HG03108 (cell line): ENCODE data around the gene RIPOR2.
"Not testable (repeated sequence)": the region's sequence is repeated elsewhere in the genome, so short reads cannot be mapped to it uniquely, and the experiment has no call there.

Experiments used
- ATAC-seq: cut with Tn5 transposase; IDR thresholded peaks from one replicate; pipeline ENCODE4 v1.9.1; 2021; ENCODE audit warnings: moderate library complexity; ENCODE audit not compliant: unreplicated experiment

The RIPOR2 gene

DNA sequence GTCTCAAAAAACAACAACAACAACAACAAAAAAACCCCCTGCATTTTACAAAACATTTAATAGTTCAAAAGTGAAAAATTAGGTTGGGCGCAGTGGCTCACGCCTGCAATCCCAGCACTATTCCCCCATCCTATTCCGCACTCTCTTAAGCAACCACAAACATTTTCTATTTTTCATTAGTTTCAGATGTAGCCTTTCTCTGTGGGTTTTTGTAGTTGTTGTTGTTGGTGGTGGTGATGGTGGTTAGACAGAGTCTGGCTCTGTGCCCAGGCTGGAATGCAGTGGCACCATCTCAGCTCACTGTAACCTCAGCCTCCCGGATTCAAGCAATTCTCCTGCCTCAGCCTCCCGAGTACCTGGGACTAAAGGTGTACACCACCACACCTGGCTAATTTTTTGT lies 167.4 kb downstream of the RIPOR2 start:
- no peak for ATAC-seq

DNA sequence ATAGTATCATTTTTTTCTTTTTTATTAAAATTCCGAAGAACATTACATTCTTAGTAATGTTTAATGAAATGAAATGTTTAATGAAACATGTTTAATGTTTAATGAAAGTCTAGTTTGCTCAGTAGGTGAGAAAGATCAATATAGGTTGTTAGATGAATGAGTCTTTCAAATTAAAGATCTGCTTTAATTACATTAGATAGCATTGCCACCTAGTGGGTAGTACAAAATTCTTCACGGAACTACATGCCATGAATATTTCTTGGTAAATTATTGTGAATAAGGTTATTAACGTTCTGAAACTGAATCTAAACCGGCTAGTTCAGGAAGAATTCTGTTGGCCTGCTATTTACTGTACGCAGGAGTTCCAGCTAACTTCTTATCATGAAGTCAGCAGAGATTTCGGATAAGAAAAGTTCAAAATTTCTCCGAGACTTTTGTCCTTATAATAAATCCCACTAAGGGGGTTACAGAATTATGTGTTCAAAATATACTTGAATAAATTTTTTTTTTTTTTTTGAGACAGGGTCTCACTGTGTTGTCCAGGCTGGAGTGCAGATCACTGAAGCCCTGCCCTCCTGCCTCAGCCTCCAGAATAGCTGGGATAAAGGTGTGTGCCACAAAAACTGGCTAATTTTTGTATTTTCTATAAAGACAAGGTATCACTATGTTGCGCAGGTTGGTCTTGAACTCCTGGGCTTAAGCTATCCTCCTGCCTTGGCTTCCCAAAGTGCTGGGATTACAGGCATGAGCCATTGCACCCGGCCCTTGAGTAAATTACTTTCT lies 168.9 kb downstream of the RIPOR2 start:
- peak; percentile 63 for ATAC-seq

DNA sequence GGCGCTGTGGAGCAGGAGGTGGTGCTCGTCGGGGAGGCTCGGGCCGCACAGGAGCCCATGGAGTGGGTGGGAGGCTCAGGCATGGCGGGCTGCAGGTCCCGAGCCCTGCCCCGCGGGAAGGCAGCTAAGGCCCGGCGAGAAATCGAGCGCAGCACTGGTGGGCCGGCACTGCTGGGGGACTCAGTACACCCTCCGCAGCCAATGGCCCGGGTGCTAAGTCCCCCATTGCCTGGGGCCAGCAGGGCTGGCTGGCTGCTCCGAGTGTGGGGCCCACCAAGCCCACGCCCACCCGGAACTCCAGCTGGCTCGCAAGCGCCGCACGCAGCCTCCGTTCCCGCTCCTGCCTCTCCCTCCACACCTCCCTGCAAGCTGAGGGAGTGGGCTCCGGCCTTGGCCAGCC lies 169.8 kb downstream of the RIPOR2 start:
- not testable (repeated sequence) for ATAC-seq

DNA sequence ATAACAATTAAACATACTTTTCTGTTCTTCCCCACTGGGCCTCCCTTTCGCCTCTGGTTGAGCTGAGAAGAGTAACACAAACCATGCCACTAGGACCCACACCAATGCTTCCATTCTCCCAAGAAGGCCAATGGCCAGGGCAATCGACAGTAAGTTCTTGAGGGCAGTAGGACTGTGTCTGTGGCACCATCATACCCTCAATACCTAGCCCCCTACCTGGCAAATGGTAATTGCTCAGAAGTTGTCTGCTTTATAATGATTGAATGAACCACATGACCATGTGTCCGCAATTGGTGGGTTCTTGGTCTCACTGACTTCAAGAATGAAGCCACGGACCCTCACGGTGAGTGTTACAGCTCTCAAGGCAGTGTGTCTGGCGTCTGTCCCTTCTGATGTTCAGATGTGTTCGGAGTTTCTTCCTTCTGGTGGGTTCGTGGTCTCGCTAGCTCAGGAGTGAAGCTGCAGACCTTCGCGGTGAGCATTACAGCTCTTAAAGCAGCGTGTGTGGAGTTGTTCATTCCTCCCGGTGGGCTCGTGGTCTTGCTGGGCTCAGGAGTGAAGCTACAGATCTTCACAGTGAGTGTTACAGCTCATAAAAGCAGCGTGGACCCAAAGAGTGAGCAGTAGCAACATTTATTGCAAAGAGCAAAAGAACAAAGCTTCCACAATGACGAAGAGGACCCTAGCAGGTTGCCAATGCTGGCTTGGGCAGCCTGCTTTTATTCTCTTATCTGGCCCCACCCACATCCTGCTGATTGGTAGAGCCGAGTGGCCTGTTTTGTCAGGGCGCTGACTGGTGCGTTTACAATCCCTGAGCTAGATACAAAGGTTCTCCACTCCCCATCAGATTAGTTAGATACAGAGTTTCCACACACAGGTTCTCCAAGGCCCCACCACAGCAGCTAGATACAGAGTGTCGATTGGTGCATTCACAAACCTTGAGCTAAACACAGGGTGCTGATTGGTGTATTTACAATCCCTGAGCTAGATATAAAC lies 170.6 kb downstream of the RIPOR2 start:
- not testable (repeated sequence) for ATAC-seq

DNA sequence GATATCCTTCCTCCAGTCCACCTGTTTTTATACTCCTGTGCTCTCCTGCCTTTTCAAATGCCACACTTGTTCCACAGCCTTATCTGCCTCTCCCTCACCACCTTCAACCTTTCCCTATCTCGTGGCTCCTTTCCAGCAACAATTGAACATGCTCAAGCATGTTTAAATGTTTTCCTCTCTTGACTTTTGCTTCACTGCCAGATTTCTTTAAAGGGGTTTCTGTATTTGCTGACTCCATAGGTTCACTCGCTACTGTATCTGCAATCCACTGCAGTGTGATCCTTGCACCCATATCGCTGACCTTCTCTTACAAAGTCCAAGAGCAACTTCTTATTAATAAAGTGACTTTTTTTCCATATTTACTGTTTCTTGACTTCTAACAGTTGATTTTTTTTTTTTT lies 172.2 kb downstream of the RIPOR2 start:
- ATAC-seq: no peak

DNA sequence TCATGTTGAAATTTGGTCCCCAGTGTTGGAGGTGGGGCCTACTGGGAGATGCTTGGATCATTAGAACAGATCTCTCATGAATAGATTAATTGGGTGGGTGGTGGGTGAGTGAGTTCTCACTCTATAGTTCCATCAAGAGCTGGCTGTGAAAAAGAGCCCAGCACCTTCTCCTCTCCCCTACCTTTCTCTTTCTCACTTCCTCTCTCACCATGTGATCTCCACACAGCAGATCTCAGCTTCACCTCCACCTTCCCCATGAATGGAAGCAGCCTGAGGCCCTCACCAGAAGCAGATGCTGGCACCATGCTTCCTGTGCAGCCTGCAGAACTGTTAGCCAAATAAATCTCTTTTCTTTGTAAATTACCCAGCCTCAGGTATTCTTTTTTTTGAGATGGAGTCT lies 173.9 kb downstream of the RIPOR2 start:
- ATAC-seq: no peak

DNA sequence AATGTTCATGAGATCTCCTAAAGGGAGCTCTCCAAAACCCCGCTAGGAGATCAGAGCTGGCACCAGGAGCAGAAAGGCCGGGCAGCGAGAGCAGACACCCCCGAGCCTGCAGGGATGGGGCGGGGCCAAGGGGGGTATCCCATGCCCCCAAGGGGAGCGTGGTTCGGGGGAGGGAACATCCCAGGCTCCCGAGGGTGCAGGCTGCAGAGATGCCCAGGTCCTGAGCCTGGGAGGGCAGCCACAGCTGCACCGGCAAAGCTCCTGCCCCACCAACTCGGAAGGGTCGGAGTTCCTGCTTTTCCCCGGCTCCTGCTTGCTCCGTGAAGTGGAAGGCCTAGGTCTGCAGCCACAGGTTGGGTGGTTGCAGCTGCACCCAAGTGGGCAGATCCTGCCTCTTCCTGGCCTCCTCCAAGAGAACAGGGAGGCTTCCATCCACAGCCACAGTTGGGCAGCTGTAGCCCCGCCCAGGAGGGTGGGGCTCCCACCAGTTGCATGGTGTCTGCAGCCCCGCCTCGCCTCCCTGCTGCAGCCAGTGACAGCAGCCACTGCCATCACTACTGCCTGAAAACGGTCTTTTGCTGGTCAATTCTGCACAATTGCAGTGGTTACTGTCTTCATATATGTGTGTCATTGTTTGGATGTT lies 174.4 kb downstream of the RIPOR2 start:
- no peak for ATAC-seq

DNA sequence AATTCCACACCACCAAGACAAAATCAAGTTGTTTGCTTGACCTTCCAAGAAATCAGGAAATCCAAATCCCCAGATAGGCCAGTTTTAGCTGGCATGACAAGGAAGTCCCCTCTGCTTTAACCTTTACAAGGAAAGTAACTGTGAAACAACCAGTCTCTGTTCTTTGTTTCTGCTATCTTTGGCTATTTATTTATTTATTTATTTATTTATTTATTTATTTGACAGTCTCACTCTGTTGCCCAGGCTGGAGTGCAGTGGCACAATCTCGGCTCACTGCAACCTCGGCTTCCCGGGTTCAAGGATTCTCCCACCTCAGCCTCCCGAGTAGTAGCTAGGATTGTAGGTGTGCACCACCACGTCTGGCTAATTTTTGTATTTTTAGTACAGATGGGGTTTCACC lies 175.6 kb downstream of the RIPOR2 start:
- no peak for ATAC-seq

DNA sequence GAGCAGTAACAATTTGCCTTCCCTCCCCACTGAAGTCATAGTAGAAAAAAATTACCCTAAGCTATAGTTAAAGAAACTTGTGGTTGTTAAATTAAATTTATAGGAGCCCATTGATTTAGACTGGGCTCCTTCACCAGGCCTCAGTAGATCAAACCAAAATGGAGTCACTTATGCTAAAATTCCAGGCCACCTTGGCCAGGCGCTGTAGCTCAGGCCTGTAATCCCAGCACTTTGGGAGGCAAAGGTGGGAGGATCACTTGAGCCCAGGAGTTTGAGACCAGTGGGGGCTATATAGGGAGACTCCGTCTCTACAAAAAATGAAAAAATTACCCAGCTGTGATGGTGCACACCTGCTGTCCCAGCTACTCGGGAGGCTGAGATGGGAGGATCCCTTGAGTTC lies 176.0 kb downstream of the RIPOR2 start:
- ATAC-seq: no peak

DNA sequence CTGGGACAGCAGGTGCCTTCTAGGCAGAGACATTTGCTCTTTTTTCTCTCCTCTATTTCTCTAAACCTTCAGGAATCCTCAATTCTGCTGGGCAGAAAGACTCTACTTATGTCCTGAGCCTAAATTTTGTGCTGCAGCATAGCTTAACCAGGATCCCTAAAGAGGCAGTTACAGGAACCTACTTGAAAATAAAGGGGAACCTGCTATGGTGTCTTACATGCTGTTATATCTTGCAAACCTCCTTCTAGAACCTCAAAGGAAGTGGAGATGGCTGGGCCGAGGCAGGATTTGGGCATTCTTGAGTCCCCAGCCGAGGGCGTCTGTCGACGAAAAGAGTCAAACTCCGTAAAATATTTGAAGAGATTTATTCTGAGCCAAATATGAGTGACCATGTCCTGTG lies 178.1 kb downstream of the RIPOR2 start:
- no peak for ATAC-seq

DNA sequence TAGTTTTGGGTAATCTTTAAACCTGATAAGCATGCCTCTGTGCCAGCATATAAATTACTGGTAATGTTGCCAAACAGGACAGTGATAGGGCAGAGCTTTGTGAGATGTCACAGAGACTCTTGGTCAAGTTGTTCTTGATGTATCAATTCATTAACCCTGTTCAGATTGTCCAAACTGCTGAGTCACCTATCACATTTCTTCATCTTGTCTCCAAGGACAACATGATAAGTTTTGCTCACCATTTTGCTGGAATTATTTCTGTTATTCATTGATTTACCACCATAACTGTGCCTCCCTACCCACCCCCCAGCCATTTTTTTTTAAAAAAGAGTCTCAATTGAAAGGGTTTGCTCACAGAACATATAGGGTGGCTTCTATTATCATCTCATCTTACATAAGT lies 180.5 kb downstream of the RIPOR2 start:
- ATAC-seq: no peak

DNA sequence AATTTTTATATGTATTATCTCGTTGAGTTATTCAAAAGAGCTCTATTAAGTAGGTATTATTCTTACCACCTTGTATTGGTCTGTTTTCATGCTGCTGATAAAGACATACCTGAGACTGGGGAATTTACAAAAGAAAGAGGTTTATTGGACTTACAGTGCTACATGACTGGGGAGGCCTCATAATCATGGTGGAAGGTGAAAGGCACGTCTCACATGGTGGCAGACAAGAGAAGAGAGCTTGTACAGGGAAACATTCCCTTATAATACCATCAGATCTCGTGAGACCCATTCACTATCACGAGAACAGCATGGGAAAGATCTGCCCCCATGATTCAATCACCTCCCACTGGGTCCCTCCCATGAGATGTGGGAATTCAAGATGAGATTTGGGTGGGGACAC lies 181.4 kb downstream of the RIPOR2 start:
- ATAC-seq: not testable (repeated sequence)
